Stimulated activated effector memory CD8-positive, alpha-beta T cell treated with anti-CD3 and anti-CD28 coated beads, Interleukin-12 subunit alpha, Interleukin-12 subunit beta, amount 100 ng/mL, for 72 hours (primary cell): ENCODE measurements around the gene ST6GALNAC3.
"Not testable (repeated sequence)": the region's sequence is repeated elsewhere in the genome, so short reads cannot be mapped to it uniquely, and the experiment has no call there.

Experiments
- ATAC-seq: fragments of 150-1000 bp; cut with Tn5 transposase; 2 replicates; pipeline ENCODE4 v1.10.0; 2021
- DNase-seq, 2 donors: peaks; one replicate each; pipeline ENCODE4 v3.0.0; 2021 to 2022; ENCODE audit warnings: low spot score in 2 of 2
- H3K27ac Mint-ChIP-seq: one replicate; pipeline ENCODE4 v1.8.0; 2022; ENCODE audit warnings: mild to moderate bottlenecking, mixed read lengths
- H3K36me3 Mint-ChIP-seq: one replicate; pipeline ENCODE4 v1.8.0; 2022; ENCODE audit warnings: mild to moderate bottlenecking, mixed read lengths
- H3K4me1 Mint-ChIP-seq: one replicate; pipeline ENCODE4 v1.8.0; 2022; ENCODE audit warnings: mixed read lengths
- H3K4me3 Mint-ChIP-seq: one replicate; pipeline ENCODE4 v1.8.0; 2022; ENCODE audit warnings: mild to moderate bottlenecking, mixed read lengths
- H3K9me3 Mint-ChIP-seq: one replicate; pipeline ENCODE4 v1.8.0; 2022; ENCODE audit warnings: mixed read lengths

The ST6GALNAC3 gene

DNA sequence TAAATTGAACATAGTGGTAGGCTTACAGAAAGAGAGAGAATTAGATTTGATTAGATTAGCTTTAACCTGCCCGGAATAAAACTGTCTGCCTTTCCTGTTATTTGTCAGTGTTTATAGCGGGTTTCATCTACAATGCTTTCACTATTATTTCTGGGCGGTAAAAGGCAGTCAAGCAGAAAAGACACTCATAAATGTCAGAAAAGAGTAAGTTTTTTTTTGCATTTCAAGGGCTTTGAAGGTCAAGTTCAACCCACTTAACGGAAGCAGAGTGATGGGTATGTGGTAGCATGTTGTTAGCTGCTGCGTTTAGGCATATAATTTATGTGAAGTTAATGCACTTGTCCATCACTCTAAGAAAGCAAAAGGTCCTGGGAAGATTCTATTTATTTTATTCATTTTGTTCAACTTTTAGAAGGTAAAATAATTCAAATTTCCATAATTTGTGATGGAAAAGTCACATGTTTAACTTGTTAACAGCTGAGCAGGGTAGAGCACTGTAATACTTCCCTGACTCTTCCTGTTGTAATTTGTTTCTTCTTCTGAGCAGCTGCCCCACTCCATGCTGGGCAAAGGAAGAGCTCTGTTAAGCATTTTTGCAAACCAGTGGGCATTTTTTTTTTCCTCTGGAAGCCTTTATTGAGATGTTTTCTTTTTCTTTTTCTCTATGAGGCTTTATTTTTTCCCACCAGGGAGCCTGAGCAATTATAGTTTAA is 220.1 kb downstream of the ST6GALNAC3 start:
- Mint-ChIP-seq H3K36me3 (no peaks in the 10 kb centered on the region), H3K4me3 (no peak overlapping the region), H3K9me3 (no peaks in the 10 kb centered on the region), H3K27ac (no peak overlapping the region), H3K4me1 (peaks cover 4% of the 10 kb centered on the region)
- peak; percentile 77 for ATAC-seq
- DNase-seq: no peak

DNA sequence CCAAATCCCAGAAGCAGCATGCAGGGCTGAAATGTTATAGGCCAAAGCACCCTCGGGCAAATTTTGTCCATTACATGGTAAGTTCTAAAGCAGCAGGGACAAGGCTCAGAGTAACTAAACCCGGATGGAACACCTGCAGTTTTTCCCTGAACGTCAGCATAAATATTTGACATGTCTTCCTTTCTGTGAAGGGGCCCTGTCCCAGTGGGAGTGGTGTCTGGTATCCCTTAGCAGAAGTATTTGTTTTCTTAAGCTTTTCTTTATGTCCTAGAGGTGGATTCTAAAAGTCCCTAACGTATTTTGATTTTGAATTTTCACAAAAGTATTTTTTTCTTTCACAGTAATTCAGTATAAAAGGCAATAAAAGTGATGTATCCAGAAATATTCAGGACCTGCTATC is 223.9 kb downstream of the ST6GALNAC3 start:
- DNase-seq (no peak), ATAC-seq (no peak)
- Mint-ChIP-seq H3K27ac (no peak overlapping the region), H3K4me1 (no peaks in the 10 kb centered on the region), H3K4me3 (no peak overlapping the region), H3K36me3 (no peaks in the 10 kb centered on the region), H3K9me3 (peaks cover 4% of the 10 kb centered on the region)

DNA sequence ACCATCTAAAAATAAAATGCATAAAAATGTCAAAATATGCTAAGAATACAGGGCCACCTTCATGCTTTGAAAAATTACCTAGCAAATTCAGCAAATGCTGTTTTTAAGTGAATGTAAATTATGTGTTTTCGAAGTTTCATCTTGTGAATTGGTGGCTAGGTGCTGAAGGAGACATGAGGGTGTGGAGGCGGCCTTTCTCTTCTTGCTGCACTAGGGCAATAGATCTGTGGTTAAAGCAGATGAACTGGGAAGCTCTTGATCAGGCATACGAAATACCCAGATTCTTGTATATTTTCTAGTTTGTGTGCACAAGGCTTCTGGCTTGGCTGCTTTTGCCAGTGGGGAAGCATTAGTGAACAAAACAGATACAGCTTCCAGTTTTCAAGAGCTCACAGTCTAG is 224.5 kb downstream of the ST6GALNAC3 start:
- Mint-ChIP-seq H3K4me1 (no peaks in the 10 kb centered on the region), H3K36me3 (no peaks in the 10 kb centered on the region), H3K9me3 (peaks cover 4% of the 10 kb centered on the region), H3K4me3 (no peak overlapping the region), H3K27ac (no peak overlapping the region)
- ATAC-seq: no peak
- no peak for DNase-seq

DNA sequence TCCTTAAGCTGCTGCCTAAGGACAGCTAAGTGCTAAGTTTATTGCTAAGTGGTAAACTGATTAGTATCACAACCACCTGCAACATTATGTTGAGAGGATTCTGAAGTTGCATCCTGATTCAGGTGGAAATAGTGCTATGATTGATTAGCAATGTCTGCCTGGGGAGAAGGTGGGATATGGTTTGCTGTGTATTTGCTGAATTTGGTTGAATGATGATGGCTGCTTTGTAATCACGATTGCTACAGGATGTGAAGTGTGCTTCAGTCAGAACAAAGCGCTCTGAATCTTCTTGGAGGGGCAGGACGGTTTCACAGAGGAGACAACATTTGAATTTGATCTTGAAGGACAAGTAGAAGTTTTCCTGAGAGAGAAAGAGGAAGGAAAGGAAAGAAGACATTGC is 226.0 kb downstream of the ST6GALNAC3 start:
- H3K9me3 Mint-ChIP-seq: peaks cover 4% of the 10 kb centered on the region
- ATAC-seq (peak; percentile 8), DNase-seq (no peak)
- no peaks in the 10 kb centered on the region for H3K36me3 Mint-ChIP-seq
- no peak overlapping the region for H3K4me3 Mint-ChIP-seq
- H3K4me1 Mint-ChIP-seq: no peaks in the 10 kb centered on the region
- H3K27ac Mint-ChIP-seq: no peak overlapping the region

DNA sequence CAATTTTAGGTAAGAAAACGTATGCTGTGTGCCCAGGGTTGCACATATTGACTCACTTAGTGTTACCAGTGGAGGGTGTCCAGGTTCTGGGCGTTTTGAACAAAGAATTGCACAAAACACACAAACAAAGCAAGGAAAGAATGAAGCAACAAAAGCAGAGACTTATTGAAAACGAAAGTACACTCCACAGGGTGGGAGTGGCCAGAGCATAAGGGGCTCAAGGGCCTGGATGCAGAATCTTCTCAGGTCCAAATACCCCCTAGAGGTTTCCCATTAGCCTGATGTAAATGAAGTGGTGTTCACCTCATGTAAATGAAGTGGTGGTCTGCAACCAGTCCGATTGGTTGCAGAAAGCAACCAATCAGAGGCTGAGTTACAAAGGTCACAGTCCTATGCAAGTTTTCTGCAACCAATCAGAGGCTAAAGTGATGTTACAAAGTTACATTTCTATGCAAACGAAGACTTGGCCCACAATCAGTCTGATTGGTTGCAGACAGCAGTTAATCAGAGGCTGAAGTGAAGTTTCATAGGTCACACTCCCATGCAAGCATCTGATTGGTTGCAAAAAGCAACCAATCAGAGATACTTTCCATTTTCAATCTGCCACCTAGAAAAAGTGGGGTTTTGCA is 228.3 kb downstream of the ST6GALNAC3 start:
- H3K4me1 Mint-ChIP-seq: no peaks in the 10 kb centered on the region
- peaks cover 4% of the 10 kb centered on the region for H3K9me3 Mint-ChIP-seq
- H3K27ac Mint-ChIP-seq: no peak overlapping the region
- DNase-seq: no peak
- H3K4me3 Mint-ChIP-seq: no peak overlapping the region
- no peaks in the 10 kb centered on the region for H3K36me3 Mint-ChIP-seq
- ATAC-seq: no peak

DNA sequence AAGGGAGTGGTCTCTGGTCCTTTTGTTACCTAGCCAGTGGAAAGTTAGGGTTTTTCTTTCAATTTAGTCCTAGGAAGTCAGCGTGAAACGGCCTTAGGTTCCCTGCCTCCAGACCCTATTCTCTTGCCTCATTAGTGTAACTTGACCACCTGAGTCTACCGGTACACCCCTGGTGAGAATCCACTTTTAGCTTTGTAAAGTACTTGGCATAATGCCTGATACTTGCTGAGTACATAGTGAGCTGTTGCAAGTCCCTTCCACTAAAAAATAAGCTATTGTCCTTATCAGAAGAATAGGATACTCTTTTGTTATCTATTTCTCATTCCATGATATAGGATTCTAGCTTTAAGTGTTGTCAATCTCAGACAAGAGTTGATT is 228.8 kb downstream of the ST6GALNAC3 start:
- H3K9me3 Mint-ChIP-seq: peaks cover 4% of the 10 kb centered on the region
- ATAC-seq: no peak

DNA sequence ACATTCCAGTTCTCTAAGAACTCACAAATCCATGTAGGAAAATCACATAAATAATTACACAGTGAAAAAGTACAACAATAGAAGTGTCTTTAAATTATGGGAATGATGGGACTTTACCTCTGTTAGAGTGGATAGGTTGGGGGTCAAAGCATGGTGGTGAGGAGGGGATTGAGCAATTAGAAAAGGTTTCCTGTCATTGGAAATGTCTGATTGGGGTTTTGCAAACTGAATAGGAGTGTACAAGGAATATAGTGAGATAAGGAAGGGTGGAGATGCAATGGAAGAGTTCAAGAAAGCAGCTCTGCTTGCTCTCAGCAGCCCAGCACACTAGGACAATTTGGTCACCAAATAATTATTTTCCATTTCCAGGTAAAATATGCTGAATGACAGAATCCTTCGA is 238.8 kb downstream of the ST6GALNAC3 start:
- H3K36me3 Mint-ChIP-seq: no peaks in the 10 kb centered on the region
- no peak overlapping the region for H3K27ac Mint-ChIP-seq
- H3K4me3 Mint-ChIP-seq: no peak overlapping the region
- ATAC-seq (no peak), DNase-seq (no peak)
- peaks cover 2% of the 10 kb centered on the region for H3K9me3 Mint-ChIP-seq
- no peaks in the 10 kb centered on the region for H3K4me1 Mint-ChIP-seq

More for the DNA sequence above, 228.8 kb downstream of the ST6GALNAC3 start:
- no peaks in the 10 kb centered on the region for H3K4me1 Mint-ChIP-seq
- no peak overlapping the region for H3K27ac Mint-ChIP-seq
- H3K36me3 Mint-ChIP-seq: no peaks in the 10 kb centered on the region
- no peak overlapping the region for H3K4me3 Mint-ChIP-seq
- DNase-seq: no peak

DNA sequence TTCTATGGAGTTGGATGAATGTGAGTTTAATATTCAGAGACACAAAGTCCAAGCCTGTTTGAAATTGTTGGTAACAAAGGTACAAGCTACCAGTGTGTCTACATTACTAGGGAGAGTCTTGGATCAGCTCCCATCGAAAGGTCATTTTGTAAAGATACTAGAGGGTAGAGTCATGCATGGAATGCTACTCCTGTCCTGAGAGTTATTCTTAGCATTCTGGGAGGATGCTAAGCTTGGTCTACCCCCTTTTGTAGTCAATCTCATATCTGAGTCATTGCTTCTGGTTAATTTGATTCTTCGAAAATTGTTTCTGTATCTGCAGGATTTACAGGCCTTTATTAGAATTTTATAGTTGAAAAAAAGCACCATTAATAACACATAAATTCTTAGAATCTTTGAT is 240.2 kb downstream of the ST6GALNAC3 start:
- Mint-ChIP-seq H3K27ac (no peak overlapping the region), H3K4me3 (no peak overlapping the region), H3K36me3 (no peaks in the 10 kb centered on the region), H3K9me3 (peaks cover 2% of the 10 kb centered on the region), H3K4me1 (no peaks in the 10 kb centered on the region)
- ATAC-seq: no peak
- no peak for DNase-seq

DNA sequence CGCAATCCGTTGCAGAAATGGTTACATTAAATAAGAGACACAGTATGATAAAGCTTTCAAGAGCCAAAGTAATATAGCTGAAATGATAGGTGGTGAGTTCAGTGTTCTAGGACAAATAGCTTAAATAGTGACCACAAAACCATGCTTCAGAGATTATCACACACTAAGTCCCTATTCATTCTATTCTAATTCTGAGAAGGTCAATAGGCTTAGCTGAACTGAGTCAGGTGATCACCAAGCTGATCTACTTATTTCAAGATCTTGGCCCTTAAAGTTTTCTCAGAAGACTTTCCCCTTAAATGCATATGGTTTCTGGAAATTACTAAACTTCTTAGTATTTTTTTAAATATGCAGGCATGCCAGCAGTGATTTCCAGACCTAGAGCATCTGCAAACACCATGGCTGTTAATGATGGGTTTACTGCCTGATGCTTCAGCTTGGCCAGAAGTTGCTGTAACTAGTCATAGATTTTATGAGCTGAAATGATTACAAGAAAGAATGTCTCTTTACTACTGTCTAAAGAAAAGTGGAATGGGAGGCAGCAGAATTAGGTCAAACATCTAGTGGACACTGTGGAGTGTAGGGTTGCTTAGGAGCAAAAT is 242.9 kb downstream of the ST6GALNAC3 start:
- no peaks in the 10 kb centered on the region for H3K9me3 Mint-ChIP-seq
- no peak overlapping the region for H3K27ac Mint-ChIP-seq
- DNase-seq (no peak), ATAC-seq (no peak)
- no peaks in the 10 kb centered on the region for H3K36me3 Mint-ChIP-seq
- H3K4me1 Mint-ChIP-seq: no peaks in the 10 kb centered on the region
- no peak overlapping the region for H3K4me3 Mint-ChIP-seq

DNA sequence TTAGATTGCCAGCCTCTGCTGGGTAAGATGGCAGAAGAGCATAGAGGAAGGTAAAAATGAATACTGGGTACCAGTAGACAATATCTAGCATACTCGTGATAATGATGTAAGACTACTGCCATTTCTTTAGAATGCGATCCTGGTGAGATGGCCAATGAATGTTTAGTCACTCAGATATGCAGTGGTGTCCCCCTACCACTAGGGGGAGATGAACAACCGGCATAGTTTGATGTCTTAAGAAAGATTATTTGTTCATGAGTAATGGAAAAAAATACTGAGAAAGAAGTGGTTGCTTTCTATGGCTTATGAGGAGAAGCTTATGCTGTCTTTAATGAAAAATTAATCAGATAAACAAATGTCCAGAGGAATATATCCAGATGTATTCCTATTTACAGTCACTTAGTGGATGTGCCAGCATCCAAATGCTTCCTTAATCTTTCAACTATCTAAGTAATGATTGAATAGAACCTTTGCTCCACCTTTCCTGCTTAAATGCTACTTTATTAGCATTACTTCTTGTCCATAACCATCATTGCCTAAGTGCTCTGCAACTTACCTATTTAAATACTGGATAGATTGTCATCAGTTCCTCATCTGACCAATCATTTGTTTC is 256.6 kb downstream of the ST6GALNAC3 start:
- DNase-seq: no peak
- H3K9me3 Mint-ChIP-seq: no peaks in the 10 kb centered on the region
- H3K4me3 Mint-ChIP-seq: no peak overlapping the region
- ATAC-seq: peak; percentile 26
- no peaks in the 10 kb centered on the region for H3K4me1 Mint-ChIP-seq
- no peak overlapping the region for H3K27ac Mint-ChIP-seq
- no peaks in the 10 kb centered on the region for H3K36me3 Mint-ChIP-seq

DNA sequence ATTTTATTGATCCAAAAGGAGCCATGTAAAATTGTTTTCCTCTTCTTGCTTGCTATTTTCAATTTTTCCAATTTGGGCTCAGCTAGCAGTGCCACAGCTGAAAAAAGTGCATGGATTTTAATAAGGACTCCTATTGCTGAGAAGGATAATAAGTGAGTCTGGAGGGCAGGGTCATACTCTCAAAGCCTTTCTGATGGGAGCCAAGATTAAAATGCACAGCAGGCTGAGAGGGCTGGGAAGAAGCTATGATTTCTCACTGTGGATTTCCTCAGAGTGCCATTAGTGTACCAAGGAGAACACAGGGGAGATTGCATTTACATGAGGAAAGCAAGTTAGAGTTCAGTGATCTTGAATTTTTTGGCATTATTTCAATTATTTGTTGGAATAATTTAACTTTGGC is 261.3 kb downstream of the ST6GALNAC3 start:
- Mint-ChIP-seq H3K4me1 (no peaks in the 10 kb centered on the region), H3K36me3 (no peaks in the 10 kb centered on the region), H3K4me3 (no peak overlapping the region), H3K27ac (no peak overlapping the region), H3K9me3 (no peaks in the 10 kb centered on the region)
- ATAC-seq (no peak), DNase-seq (no peak)

DNA sequence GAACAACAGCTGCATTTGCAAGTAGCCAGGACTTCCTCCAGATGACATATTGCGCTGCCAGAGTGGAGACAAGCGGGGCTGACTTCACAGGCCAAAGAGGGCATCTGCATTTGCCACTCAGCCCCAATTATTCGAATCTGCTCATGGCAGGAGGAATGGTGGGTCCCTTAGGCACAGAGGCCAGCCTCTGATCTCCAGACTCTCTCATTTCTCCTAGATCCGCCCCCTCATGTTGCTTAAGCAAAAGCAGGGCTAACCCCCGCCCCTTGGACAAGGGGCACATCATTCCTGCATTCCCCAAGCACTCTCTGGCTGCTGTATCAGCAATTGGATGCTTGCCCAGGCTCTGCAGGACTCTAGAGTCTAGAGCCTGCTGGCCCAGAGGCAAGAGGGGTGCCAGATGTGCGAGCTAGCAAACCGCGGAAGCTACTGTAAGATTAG is 262.4 kb downstream of the ST6GALNAC3 start:
- Mint-ChIP-seq H3K27ac (no peak overlapping the region), H3K4me3 (no peak overlapping the region), H3K9me3 (peaks cover 3% of the 10 kb centered on the region), H3K36me3 (no peaks in the 10 kb centered on the region), H3K4me1 (no peaks in the 10 kb centered on the region)
- DNase-seq (no peak), ATAC-seq (no peak)

DNA sequence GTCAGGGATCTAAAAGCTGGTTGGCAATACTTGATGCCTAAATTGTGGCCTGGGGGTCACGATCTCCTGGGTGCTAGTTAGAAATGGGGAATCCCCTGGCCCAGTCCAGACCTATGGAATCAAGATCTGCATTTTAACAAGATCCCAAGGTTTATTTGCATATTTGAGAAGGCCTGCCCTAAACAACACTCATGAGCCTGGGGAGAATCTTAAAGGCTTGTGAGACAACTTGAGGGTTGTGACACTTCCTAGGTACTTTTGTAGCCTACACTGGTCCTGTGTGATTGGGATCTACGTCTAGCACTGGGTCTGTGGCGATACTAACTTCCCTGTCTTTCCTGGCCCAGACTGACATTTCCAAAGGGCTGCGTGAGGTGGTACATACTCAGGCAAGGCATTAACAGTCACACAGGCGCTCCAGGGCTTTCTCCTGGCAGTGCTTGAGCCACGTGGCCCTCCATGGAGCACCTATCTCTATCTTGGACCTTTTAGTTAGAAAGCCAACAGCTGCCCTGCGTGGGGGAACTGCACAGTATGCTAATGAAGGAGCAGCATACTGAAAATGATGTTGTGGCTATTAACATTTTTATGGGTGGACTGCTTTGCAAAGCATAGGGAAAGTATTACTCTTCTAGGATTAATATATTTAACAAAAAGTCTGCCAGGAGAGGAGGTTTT is 263.1 kb downstream of the ST6GALNAC3 start:
- no peak overlapping the region for H3K27ac Mint-ChIP-seq
- H3K4me1 Mint-ChIP-seq: no peaks in the 10 kb centered on the region
- ATAC-seq (no peak), DNase-seq (no peak)
- H3K36me3 Mint-ChIP-seq: no peaks in the 10 kb centered on the region
- H3K9me3 Mint-ChIP-seq: peaks cover 3% of the 10 kb centered on the region
- H3K4me3 Mint-ChIP-seq: no peak overlapping the region

DNA sequence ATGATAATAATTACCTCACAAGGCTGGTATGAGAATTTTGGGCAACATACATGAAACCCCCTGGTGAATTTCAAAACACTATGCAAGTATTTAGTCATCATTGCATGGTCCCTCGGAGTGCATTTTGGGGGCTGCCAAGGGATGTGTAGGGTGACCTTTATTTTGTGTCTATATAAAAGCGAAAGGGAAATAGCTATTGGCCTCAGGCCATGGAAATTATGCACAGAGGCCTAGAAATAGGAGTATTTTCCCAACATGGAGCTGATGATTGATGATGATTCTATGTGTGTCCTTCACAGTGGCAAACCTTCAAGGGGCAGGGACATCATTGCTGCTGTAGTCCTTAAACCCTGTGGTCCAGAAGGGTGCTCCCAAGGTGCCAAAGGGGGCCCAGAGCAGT is 265.5 kb downstream of the ST6GALNAC3 start:
- Mint-ChIP-seq H3K4me3 (no peak overlapping the region), H3K27ac (no peak overlapping the region), H3K4me1 (no peaks in the 10 kb centered on the region), H3K36me3 (no peaks in the 10 kb centered on the region), H3K9me3 (peaks cover 3% of the 10 kb centered on the region)
- ATAC-seq (no peak), DNase-seq (no peak)

DNA sequence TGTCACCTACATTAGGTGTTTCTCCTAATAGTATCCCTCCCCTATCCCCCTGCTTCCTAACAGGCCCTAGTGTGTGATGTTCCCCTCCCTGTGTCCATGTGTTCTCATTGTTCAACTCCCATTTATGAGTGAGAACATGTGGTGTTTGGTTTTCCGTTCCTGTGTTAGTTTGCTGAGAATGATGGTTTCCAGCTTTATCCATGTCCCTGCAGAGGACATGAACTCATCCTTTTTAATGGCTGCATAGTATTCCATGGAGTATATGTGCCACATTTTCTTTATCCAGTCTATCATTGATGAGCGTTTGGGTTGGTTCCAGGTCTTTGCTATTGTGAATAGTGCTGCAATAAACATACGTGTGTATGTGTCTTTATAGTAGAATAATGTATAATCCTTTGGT is 267.3 kb downstream of the ST6GALNAC3 start:
- not testable (repeated sequence) for DNase-seq, H3K4me1 Mint-ChIP-seq, H3K9me3 Mint-ChIP-seq, ATAC-seq, H3K36me3 Mint-ChIP-seq, H3K4me3 Mint-ChIP-seq, H3K27ac Mint-ChIP-seq
